CD1c-positive myeloid dendritic cell (primary cell): ENCODE results near the gene PRPF6.

Experiments used
- DNase-seq: peaks from one replicate; pipeline ENCODE4 v3.0.0-alpha.2; 2016; ENCODE audit errors: extremely low spot score

PRPF6 gene

DNA sequence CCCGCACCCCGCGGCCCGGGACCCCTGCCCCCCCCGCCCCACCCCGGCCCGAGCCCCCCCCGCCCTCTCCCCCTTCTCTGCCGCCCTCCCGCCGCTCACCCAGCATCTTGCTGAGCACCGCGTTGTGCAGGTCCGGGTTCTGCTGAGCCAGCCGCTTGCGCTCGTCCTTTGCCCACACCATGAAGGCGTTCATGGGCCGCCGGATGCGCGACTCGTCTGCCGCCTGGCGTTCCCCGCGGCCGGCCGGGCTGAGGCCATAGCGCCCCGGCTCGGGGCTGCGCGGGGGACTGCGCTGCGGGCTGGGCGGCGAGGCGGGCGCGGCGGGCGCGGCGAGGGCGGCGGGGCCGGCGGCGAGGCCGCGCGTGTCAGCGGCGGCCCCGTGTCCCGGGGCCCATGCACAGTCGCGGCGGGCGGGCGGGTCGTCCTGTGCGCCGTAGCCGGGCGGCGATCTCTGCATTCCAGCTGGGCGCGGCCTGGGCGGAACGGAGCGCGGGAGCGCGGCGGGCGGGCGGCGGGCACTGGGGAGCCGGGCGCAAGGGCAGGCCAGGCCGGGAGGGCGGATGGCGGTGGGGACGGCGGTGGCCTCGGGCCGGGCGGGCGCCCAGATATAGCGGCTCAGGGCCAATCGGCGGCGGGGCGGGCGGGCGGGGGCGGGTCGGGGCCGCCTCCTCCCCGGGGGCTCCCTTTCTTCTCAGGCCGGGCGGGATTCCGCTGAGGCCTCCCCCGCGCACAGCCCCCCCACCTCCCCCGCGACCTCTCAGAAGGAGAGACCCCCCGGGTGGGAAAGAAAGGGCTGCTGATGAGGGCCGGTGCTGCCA is 68.3 kb downstream of the PRPF6 start, which contains the start of gene SOX18:
TSS of gene SOX18 (minus strand) at position 580 of the 818 bp plus-strand sequence. CDS start at position 457, 123 bp downstream.
- peak; percentile 35 for DNase-seq

DNA sequence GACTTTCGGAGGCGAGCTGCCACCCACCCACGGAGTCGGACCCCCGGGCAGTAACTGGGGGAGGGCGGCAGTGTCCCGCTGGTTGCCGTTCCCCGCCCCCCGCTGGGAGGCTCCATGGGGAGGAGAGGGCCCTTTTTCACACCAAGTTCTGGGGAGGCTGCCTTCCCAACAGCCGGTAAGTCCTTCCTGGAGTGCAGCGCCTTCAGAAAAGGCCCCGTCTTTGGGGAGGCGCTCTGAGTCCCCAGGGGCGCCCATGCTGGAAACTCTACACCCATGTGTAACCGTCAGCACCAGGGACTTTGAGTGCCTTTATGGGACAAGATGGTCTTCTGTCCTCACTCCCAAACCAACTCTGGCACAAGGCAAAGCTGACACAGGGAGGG is 68.9 kb downstream of the PRPF6 start:
- no peak for DNase-seq

DNA sequence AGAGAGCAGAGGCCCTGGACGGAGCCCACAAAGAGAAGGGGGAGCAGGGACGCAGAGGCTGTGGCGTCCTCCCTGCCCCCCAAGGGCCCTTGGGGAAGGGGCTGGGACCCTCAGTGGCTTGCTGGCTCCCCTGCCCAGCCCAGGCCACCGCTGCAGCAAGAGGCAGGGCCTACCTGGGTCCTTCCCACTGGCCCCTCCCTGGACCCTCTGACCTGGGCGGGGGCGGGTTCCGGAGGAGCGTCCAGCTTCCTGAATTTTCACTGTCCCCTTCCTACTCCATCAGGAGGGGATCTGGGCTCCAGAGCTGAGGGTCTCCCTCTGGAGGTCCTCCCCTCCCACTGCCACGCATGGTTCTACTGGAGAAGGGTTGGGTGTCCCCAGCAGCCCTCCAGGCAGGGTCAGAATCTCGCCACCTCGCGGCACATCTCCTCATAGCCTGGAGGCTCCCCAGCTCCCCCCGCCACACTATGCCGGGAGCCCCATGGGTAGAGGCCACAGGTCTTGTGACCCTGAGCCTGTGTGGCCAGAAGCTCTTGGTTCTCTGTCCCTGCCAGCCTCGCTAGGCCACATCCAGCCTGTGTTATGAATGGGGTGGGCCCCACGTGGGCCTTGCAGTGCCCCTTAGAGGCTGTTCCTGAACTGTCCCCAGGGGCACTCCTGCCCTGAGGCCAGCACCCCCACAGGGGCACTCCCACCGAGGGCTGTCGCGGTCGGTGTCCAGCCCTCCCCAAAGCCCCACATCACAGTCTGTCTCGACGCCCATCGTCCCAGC is 69.5 kb downstream of the PRPF6 start:
- DNase-seq = no peak

DNA sequence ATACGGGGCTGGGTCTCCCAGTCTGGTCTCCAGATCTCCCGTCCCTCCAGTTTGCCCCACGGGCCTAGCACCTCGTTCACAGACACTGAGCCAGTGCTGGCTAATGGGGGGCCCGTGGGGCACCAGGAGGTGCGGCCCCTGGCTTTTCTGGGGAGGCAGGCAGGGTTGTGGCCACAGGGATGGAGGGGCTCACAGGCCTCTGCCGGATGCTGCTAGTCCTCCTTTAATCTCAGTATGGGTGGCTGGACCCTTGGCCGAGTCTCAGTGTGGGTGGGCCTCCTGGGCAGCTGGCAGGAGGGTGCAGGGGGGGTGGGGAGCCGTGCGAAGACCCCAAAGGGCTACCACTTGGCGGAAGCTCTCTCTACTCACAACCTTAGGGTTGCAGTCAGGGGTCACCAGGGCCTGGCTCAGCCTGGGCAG is 70.1 kb downstream of the PRPF6 start:
- DNase-seq = no peak

DNA sequence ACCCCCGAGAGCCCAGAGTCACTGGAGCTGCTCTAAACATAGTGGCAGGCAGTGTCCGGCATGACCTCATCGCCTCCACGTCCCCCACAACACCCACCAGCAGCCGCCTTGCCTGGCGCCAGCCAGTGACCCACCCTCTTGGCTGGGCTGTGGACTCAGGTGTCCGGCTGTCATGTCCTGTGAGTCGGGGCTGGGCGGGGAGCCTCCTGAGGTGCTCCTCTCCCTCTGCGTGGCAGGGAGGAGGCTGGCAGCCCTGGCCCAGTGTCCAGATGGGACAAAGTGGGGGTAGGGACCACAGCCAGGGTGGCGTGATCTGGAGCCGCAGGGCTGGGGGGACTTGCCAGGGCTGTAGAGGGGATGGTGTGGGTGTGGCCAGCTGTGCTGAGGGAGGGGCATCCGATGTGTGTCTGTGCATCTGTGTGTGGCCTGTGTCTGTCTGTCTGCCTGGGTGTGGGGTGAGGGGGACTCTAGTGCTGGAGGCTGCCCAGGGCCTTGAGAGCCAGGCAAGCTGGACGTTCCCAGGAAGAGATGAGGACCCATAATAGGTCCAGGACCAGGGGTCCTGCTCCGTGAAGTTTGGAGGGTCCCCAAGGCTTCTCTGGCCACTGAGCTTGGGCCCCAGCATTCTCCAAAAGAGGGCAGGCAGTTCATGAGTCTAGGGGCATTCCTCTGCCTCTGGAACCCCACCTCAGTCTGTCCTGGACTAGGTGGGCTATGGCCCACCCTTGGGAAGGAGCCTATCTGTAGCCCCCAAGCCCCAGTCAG is 70.8 kb downstream of the PRPF6 start:
- DNase-seq = no peak

DNA sequence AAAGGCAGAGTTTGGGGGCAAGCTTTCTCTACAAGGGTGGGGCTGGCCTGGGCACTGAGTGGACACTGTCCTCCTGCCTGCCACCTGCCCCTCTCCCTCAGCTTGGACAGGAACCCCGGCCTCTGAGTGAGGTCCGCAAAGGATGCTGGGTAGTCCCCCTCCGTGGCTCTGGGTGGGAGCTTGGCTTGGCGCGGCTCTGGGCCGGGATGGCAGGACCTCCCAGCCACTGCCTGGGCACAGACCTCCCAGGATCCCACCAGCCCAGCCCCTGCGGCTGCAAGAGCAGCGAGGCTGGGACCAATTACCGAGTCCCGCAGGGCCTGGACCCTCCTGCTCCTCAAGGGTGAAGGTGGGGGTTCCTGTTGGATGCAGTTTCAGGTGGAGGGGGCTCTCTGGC is 71.4 kb downstream of the PRPF6 start:
- DNase-seq = no peak

DNA sequence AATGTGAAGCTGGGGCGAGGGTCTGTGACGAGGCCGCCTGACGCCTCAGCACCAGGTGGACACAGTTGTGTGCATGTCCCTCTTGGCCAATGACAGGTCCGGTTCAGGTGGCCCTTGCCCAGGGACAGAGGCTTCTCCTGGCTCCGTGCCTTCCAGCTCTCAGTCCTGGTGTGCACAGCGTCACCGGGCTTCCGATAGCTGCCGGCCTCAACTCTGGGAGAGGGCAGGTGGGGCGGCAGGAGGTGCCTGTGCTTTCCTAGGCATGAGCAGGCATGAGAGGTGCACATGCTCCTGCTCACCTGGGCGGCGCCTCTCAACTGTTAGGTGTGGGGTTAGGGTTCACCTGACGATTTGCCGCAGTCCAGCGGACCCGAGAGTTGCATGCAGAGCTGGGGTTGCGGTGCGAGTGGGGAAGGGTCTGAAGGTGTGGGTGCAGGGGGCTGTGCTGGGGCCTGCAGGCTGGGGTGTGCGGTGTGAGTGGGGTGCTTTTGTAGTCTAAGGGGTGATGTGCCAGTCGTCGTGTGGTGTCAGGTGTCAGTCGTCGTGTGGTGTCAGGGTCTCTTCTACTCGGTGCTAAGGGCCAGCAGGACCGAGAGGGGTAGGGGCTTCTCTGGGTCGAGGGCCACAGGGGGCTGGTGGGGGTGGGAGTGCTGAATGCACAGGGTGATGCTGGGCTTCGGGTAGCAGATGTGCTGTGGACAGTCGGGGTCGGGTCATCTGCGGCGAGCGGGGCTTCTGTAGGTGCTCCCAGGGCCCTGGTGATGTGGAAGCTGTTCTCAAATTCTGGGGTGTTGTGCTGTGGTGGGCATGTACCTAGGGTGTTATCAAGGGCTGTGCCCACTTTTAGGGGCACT is 72.3 kb downstream of the PRPF6 start:
- DNase-seq = no peak

DNA sequence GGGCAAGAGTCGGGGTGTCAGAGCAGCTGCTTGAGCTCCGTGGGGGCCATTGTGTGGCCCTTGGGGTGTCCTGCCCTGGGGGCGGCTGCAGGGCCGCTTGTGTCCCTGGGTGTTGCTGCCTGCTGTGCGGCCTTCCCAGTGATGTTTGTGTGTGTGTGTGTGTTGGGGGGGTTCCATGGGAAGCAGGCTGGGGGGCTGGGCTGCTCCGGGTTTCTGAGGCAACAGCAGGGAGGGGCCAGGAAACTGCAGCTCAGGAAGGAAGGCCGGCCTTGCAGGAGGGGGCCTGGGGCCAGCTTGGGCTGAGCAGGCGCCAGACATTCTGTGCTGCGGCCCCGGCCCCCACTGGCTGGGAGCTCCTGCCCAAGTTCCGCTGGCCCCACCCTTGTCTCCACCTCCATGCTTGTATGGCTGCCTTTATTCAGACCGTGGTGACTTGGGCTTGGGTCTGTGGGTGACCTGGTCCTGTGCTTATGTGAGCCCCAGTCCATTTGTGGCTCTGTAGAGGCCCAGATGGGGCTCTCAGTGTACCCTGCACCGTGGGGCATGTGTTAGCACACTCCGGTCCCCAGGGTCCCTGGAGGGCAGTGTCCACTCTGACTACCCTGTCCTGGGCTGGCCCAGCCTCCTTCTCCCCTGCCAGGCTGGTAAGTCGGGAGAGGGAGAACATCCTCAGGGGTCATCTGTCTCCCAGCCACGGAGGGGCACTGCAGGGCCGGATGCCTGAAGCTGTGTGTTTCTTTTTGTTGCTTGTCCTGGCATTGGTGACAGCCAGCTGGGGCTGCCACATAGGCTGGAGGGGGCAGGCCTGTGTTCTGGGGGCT is 73.1 kb downstream of the PRPF6 start:
- DNase-seq = peak; percentile 16

DNA sequence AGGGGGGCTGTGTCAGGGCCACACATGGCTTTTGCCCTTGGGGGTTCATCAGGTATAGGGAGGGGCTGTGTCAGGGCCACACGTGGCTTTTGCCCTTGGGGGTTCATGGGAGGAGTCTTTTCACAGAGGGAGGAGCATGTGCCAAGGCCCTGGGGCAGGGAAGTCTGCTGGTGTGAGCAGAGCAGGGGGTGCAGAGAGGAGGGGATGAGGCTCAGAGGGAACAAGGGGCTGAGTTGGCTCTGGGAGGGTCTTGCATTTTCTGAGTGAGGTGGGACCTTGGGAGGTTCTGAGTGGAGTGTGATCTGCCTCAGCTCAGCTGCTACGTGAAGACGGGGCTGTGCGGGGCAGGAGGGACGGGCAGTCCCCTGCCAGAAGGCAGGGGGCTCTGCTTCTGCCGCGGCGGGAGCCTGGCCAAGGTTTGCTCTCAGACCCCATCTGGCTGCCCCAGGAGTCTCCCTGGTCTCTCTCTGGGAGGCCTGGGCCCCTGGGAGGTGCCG is 74.5 kb downstream of the PRPF6 start:
- no peak for DNase-seq

DNA sequence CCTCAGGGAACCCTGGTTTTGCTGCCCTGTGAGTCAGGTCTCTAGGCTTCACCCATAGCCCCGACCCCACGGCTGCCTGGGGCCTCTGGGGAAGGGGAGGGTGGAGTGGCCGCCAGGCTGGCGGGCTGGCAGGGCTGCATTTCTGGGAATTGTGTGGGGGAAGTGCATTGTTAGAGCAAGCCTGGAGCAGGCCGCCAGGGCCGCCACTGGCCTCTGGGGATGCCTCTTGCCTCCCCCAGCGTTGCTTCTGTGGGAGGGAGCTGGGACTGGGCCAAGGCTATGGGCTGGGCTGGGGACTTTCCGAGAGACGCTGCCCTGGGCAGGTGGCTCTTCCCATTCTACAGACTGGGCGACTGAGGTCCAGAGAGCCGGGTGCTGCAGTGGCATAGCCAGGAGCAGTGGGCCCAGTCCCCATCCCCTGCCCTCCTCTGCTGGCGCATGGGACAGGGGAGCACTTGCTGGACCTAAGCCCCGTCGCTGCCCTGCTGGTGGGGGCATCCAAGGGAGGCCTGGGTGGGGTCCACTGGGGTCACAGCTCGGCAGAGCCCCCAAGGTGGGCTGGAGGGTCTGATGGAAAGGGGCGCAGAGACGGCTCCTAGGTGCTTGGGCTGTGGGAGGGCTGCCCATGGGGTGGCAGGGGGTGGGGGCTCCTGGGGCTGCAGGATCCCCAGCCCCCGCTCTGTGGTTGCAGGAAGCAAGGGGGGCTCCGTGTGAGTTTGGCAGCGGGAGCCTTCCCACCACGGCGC is 75.1 kb downstream of the PRPF6 start:
- peak; percentile 5 for DNase-seq

DNA sequence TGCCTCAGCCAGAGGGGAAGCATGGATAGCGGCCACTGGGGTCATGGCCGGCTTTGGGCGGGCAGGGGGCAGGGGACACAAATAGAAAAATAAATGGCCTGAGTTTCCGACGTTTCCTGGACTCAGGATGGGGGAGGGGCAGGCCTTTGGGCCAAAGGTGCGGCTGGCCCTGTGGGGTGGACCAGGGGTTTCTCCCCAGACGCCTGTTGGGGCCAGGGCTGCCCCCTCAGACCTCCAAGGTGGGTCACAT is 75.6 kb downstream of the PRPF6 start:
- no peak for DNase-seq

DNA sequence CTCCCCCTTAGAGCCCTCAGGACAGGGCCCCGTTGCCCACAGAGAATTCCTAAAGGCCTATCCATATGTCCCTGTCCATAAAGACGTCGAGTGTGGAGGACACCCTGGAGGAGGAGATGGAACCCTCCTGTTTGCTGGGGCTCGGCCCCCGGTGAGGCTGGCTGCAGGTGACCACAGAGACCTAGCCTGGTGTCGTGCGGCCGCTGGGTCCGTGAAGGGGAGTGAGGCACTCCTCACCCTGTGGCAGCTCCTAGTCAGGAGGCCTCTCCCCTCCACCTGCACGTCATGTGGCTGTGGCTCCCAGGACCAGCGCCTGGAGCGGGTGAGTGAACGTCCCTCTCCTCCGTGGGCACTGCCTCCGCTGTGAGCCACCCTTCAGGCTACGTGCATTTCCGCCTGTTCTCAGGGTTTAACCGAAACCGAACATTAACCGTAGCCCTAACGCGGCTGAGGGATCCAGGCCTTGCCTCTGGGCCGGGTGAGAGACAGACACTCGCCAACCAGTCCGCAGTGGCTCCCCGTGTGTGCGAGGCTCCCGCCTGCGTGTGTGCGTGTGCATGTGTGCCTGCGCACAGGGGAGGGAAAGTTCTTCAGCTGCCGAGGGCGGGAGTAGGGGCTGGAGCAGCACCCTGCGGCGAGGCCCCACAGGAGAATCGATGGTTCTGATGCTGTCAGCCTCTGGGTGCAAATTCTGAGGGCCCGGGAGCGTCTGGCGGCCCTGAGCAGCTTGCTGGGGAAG is 76.1 kb downstream of the PRPF6 start:
- DNase-seq = no peak

DNA sequence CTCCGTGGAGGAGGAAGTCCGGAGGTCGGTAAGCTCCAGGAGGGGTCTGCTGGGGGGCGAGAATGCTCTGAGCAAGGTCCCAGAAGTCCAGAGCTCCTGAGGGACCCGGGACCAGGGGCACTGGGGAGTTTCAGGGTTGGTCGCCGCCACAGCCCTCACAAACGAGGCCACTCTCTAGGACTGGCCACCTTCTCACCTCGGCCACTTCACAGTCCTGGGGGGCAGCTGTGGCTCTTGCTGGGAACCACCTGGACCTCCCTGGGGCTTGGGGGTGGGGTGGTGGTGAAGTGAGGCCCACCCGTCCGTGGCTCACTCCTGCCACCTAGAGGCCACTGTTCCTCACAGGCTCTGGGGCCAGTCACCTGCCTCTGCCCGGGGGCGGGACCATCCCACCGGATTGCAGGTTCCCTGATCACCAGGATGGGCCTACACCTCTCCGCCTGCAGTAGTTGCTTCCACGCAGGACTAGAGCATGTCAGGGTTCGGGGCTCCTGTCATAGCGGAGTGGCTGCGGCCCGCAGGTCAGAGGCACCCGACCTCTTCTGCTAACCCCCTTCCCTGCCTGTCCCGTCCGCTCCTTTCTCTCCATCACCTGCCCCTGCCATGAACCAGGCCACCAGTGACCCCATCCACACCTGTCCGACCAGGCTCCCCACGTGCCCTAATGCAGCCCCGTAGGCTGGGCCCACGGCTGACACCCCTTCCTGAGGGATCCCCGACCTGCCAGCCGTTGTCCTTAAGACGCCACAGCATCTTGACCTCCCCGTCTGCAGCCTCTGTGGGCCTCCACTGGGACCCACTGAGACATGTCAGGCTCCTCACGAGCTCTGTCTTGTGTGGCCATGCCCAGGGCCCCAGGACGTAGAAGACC is 76.9 kb downstream of the PRPF6 start:
- peak; percentile 64 for DNase-seq

DNA sequence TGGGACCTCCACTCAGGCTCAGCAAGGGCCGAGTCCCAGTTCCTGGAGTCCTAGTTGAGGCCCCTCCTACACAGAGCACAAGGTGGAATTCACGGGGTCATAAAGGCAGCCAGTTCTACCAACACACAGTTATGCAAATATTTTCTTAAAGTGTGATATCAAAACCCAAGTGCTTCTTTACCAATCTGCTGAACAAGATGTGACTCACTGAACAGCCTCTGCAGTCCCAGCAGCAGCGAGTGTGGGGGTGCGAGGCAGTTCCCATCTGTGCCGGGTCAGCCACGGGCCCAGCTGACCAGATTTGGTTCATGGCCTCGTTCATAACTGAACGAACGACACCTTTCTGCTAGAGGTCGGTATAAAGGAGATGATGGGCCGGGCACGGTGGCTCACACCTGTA is 77.6 kb downstream of the PRPF6 start:
- peak; percentile 4 for DNase-seq

DNA sequence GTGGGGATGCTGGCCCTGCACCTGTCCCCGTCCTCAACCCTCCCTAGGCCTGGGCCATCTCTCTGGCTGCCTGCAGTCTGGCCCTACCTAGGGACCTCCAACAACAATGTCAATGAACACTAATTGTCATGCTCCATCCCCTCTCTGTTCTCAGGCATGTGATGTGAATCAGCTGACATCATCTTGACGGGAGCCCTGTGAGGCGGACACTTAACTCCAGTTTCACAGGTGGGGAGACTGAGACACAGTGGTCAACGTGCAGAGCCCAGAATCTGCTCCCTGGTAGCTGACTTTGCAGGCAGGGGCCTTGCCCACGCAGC is 81.3 kb downstream of the PRPF6 start:
- no peak for DNase-seq

DNA sequence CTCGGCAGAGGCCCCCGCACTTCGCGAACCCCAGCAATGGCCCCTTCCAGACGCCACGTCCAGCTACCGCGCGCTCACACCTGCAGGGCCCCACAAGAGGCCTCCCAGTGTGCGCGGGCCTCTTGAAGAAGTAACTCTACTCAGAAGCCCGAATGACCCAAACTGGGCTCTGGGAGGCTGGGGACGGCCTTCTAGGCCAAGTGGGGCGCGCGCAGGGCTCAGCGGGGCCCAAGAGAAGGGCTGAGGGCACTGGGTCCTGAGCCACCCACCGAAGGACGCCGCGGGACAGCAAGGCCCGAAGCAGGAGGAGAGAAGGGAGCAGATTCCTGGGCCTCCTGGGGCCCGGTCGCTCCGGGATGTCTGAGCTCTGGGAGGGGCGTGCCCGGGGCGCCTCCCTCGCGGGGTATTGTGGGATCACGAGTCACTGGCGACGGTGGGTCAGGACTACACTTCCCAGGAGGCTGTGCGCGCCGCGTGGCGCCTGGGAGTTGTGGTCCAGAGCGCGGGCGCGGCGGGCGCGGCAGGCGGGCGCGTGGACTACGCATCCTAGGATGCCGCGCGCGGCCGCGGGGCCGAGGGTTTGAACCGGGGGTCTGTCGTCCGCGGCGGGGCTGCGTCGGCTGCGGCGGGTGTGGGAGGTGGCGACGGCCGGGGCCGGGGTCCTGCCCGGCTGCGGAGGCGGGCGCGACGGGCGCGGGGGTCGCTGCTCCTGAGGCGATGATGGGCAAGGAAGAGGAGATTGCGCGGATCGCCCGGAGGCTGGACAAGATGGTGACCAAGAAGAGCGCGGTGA is 81.9 kb downstream of the PRPF6 start, which contains the start of gene TCEA2:
TSS of gene TCEA2 (plus strand) at position 603 of the 793 bp plus-strand sequence. CDS start at position 718, 115 bp downstream.
- DNase-seq = peak; percentile 96

DNA sequence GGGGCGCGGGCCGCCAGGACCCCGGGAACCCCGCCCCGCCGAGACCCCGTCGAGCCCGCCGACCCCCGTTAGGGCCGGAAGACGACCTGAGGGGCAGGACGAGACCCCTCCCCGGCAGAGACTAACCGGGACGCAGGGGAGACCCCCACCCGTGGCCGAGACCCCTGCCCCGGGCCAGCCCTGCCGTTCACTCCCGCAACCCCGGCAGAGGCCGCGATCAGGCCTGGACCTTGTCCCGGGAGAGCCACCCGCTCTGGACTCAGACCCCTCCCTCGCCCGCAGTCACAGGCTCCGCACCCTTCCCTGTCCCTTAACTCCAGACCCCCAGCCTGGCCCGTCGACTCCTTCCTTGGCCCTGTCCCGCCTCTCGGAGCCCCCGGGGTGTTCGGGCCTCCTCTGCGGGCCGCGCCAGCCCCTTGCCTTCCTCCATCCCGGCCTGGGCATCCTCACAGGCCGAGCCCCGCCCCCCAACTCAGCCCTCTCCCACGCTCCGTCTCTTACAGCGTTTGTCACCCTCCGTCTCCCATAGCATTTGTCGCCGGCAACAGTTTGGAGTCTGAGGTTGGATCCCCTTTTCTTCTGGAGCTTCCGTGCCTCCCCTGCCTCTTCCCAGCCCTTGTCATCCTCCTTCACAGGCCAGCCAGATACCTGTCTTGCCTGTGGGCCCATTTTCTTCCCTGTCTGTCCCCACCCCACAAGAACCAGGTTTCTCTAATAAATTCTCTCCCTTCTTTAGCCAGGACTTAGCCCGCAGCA is 82.6 kb downstream of the PRPF6 start:
- DNase-seq = peak; percentile 61
